ENCODE results near the gene GCLM. TPM values are rescaled to one million over a fixed set of nuclear protein-coding genes. Genes with fewer than 3 reads are reported as not detected.

Gene GCLM
- total and polyA plus RNA-seq, 9 of the 15 experiments (the other 6 are each of a cell fraction or from before 2014, with no cell fraction given): 9.3 to 71.6 (median 24.5) TPM

DNA sequence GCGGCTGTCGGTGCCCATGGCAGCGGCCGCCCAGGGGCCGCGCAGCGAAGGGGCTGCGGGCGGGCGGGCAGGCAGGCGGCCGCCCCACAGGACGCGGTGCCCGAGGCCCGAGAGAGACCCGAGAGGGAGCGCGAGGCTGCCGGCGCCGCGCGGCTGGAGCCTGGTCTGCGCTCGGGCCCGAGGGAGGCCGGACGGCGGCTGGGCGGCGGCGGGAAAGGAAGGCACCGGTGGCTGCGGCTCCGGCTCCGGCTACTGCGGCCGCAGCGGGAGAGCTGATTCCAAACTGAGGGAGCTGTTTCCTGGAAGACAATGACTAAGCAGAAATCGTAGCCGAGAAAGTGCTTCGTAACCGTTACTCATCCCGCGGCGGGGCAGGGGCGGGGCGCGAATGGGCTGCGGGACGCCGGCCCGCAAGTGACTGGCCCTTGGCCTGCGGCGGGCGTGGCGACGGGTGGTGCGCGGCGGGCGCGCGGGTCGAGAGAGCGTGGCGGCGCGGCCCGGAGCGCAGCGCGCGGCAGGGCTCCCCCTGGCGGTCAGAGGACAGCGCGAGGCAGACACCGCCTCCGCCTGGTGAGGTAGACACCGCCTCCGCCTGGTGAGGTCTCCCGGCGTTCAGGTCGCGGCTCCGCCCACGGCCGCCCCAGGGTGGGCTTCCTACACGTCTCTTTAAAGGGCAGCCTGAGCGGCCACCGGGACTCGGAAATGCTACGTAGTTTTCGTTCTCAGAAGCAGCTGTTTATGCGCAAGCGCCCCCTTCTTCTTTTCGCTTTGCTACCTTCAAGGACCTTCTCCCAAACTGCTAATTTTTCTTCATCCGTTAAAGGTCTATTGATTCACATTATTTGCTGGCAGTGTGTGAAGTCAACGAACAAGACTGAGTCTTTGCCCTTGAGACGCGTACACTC is at the start of gene GCLM (continued):
- TF ChIP-seq PRDM10 (IDR thresholded peaks at IDR 0.05; ENCODE audit: partially characterized antibody) (no peak), ESRRA (IDR thresholded peaks at IDR 0.05; ENCODE audit: borderline replicate concordance, low read depth) (peak; percentile 74; the same call in 1 of the 2 replicates), HCFC1 (IDR thresholded peaks at IDR 0.05; ENCODE audit: low read depth, low read length) (no peak; the same call in none of the 2 replicates), MXD1 (CRISPR knock-in tag; IDR thresholded peaks at IDR 0.05; ENCODE audit: borderline replicate concordance, poor library complexity, severe bottlenecking) (no peak), STAT5A (IDR thresholded peaks at IDR 0.05; ENCODE audit: borderline replicate concordance, low read length) (peak; percentile 45; the same call in 1 of the 2 replicates), U2AF1 (optimal IDR thresholded peaks at IDR 0.05; ENCODE audit: low read depth, low read length) (no peak), SPI1 (IDR thresholded peaks at IDR 0.05; ENCODE audit: borderline replicate concordance, low read depth, low read length) (no peak), CBFA2T3 (IDR thresholded peaks at IDR 0.05) (peak; percentile 31; the same call in 1 of the 2 replicates), SMAD4 (CRISPR knock-in tag; conservative IDR thresholded peaks at IDR 0.05) (peak; percentile 96), ZNF197 (CRISPR knock-in tag; IDR thresholded peaks at IDR 0.05; ENCODE audit: low read depth) (no peak), ZNF75A (CRISPR knock-in tag; IDR thresholded peaks at IDR 0.05) (no peak), MAX (CRISPR knock-in tag; IDR thresholded peaks at IDR 0.05) (no peak; the same call in 1 of the 2 replicates), ZNF175 (CRISPR knock-in tag; IDR thresholded peaks at IDR 0.05; ENCODE audit: low read depth) (no peak), RUNX1 (IDR thresholded peaks at IDR 0.05; ENCODE audit: low read depth) (no peak; the same call in 1 of the 2 replicates), ZNF436 (CRISPR knock-in tag; IDR thresholded peaks at IDR 0.05) (no peak), ZNF449 (CRISPR knock-in tag; IDR thresholded peaks at IDR 0.05) (no peak), CCNT2 (IDR thresholded peaks at IDR 0.05; ENCODE audit: borderline replicate concordance, extremely low read depth, insufficient read length, low read depth, low read length) (peak; percentile 99)
- TF ChIP-seq, protein P1, sequence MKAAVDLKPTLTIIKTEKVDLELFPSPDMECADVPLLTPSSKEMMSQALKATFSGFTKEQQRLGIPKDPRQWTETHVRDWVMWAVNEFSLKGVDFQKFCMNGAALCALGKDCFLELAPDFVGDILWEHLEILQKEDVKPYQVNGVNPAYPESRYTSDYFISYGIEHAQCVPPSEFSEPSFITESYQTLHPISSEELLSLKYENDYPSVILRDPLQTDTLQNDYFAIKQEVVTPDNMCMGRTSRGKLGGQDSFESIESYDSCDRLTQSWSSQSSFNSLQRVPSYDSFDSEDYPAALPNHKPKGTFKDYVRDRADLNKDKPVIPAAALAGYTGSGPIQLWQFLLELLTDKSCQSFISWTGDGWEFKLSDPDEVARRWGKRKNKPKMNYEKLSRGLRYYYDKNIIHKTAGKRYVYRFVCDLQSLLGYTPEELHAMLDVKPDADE (conservative IDR thresholded peaks at IDR 0.05; ENCODE audit: control insufficient read depth, low read depth, low read length): peak; percentile 65; the same call in 1 of the 2 replicates

All from K562 (cell line).